AG09309 (cell line): ENCODE measurements around the gene PPP1R9B.

Experiments
- DNase-seq: peaks from one replicate; pipeline ENCODE4 v3.0.0-alpha.2; 2010; ENCODE audit warnings: low read depth
- H3K4me3 ChIP-seq: 2 replicates; pipeline ENCODE4 v1.5.1; 2011; ENCODE audit warnings: mild to moderate bottlenecking, low read depth, low read length, moderate library complexity; ENCODE audit not compliant: control insufficient read depth
- TF ChIP-seq, protein P1 (sequence below): IDR thresholded peaks from 2 replicates; pipeline ENCODE4 v1.5.1; 2011; ENCODE audit warnings: mild to moderate bottlenecking, low read depth, low read length, inconsistent platforms; ENCODE audit not compliant: insufficient read depth, control insufficient read depth; ENCODE audit errors: missing control alignments

PPP1R9B gene

DNA sequence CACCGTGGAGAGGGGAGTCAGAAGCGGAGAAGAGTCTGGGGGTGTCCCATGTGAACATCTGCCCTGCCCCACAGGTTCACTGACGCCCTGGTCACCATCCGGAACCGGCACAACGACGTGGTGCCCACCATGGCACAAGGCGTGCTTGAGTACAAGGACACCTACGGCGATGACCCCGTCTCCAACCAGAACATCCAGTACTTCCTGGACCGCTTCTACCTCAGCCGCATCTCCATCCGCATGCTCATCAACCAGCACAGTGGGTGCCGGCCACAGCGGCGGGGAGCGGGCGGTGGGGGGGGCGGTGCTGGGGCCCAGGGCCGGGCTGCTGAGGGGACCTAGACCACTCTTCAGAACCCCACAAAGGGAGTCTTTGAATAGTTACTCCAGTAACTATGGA lies 44.7 kb downstream of the PPP1R9B start:
- no peak for DNase-seq
- no peak overlapping the region for H3K4me3 ChIP-seq
- TF ChIP-seq, protein P1, sequence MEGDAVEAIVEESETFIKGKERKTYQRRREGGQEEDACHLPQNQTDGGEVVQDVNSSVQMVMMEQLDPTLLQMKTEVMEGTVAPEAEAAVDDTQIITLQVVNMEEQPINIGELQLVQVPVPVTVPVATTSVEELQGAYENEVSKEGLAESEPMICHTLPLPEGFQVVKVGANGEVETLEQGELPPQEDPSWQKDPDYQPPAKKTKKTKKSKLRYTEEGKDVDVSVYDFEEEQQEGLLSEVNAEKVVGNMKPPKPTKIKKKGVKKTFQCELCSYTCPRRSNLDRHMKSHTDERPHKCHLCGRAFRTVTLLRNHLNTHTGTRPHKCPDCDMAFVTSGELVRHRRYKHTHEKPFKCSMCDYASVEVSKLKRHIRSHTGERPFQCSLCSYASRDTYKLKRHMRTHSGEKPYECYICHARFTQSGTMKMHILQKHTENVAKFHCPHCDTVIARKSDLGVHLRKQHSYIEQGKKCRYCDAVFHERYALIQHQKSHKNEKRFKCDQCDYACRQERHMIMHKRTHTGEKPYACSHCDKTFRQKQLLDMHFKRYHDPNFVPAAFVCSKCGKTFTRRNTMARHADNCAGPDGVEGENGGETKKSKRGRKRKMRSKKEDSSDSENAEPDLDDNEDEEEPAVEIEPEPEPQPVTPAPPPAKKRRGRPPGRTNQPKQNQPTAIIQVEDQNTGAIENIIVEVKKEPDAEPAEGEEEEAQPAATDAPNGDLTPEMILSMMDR: no peak

DNA sequence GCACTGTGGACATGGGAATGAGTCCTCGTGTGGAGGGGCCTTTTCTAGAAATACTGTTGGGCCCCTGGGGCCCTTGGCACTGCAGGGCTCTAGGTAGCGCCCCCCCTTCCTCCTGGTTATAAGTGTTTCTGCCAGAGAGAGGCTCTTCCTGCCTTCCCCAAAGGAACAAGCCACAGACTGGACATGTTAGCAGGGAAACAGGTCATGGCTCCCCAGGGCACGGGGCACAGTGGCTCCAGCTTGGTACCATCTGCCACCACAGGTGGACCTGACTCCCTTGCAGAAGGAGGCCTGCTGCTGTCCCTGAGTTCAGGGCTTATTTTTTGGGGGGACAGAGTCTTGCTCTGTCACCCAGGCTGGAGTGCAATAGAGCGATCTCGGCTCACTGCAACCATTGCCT lies 46.5 kb downstream of the PPP1R9B start:
- TF ChIP-seq, protein P1: no peak
- no peak for DNase-seq
- no peak overlapping the region for H3K4me3 ChIP-seq

DNA sequence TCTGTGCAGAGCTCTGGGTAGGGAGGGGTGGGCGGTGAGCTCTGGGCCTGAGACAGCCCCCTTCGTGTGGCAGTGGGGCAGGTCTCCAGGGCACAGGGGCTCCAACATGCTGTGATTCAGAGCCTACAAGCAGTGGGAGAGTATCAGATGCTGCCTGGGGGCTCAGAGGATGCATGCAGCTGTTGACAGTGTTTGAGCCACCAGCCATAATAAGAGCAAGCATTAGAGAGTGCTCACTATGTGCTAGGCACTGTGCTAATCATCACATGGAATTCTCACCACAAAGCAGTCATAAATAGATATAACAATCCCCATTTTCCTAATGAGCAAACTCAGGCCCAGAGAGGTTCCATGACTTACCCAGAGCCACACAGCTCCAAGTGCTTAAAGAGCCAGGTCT lies 47.2 kb downstream of the PPP1R9B start:
- no peak for DNase-seq
- H3K4me3 ChIP-seq: no peak overlapping the region
- TF ChIP-seq, protein P1: no peak

DNA sequence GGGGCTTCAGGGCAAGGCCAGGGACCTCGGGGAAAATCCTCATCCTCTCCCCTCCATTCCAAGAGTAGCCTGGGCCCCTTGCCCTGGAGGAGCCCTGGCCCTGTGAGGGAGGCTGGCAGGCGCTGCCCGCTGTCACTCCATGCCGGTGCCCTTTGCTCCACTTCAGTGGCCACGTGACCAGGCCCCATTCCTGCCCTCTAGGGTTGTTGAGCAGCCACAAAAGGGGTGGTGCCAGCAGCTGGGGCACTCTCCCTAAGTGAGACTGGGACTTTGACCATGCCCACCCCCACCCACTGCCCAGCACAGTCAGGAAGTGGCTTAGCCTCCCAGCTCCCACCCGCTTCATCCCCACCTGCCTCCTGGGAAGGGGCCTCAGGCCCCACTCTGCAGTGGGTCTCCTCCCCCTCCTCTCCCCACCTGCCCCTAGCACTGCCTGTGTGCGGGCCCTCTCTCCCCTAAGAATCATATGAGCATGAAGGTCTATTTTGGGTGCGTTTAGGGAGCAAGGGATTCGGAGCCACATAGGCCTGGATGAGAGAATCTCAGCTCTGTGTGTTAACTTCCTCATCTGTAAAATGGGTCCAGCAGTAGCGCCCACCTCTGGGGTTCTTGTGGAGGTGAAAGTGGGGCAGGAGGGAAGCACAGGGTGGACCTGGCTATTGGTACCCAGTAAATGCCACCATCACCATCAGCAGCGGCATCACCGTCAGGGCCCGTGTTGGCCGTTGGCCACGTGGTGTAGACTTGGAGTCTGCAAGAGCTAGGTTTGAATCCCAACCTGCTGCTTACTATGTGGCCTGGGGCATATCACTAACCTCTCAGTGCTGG lies 48.1 kb downstream of the PPP1R9B start:
- no peak for DNase-seq
- TF ChIP-seq, protein P1: no peak
- H3K4me3 ChIP-seq: no peak overlapping the region

DNA sequence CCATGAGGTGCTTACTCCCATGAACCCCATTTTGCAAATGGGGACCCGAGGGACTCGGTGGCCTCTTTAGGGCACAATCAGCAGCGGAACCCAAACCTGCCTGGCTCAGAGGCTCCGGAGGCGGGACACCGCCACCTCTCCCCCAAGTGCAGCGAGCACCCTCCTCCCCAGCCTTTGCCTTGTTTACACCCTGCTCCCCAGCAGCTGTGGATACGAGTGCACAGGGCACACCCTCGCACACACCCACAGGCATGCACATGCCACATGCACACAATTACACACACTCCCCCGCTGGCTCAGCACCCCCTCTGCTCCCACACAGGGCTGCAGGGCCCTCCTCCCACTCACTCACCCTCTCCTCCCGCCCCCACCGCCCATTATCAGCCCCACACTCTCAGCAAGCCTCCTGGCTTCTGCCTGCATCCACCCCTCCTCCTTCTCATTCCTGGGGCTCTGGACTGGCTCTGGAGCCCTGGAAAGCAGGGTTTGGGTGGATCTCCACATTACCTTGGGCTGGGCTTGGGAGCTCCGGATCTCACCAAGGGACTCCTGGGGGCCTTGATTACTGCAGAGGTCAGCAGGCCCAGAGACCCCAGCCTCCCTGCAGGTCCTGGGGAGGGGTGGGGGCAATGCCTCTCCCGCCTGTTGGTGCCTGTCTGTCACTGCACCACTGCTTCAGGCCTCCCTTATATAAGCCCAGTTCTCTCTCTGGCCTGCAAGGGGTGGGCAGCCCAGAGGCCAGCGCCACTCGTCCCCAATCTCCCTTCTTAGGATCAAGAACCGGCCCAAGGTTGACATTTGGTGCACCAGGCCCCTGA lies 48.9 kb downstream of the PPP1R9B start:
- H3K4me3 ChIP-seq: no peak overlapping the region
- no peak for DNase-seq
- TF ChIP-seq, protein P1: no peak

DNA sequence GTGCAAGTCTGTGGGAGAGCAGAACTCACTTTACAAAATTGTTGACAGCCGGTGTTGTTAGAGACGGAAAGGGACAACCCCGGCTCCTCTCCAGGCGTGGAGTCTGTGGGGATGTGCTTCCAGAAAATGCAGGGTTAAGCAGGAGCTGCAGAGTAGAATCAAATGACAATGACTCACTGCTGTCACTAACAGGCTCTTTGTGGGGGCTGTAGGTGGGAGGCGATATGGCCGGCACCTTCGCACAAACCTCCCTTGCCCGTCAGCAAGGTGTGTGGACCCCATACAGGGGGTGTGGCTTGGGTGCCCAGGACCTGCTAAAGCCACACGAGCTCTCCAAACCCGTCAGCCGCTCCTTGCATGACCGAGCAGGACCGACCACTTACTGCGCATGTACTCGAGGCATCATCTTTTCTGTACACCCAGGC lies 49.5 kb downstream of the PPP1R9B start:
- TF ChIP-seq, protein P1: no peak
- no peak for DNase-seq

More for the DNA sequence above, 49.5 kb downstream of the PPP1R9B start:
- H3K4me3 ChIP-seq: no peak overlapping the region
